Measurements from ENCODE around the gene MYO1A. TPM values are rescaled to one million over a fixed set of nuclear protein-coding genes. Genes with fewer than 3 reads are reported as not detected.

MYO1A gene
- total RNA-seq, 1 donor from 2014 or later = 0.36 TPM

DNA sequence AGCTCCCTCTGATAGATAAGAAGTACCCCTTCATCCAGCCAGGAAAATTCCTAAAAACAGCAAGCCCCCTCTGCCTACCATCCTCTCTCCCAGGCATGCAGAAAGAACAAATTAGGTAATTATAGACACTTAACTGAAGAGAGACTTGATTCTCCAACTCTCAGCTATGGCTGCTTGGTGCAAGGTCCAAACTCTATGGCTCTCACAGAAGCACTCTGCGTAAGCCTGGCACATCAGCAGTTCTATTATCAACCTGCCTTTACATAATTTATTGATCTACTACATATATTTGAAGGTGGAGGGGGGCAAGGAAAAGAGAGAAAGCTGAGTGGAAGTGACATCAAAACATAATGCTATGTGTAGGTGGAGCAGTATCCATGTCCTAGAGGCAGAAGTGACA is 1.1 kb upstream of the MYO1A start:
- peaks cover 9% of the 10 kb centered on the region for H3K4me1 Mint-ChIP-seq (ENCODE audit: unreplicated experiment)
- H3K27ac Mint-ChIP-seq (ENCODE audit: unreplicated experiment) = no peak overlapping the region
- no peak for DNase-seq (ENCODE audit: low spot score)
- peaks cover 3% of the 10 kb centered on the region for H3K36me3 Mint-ChIP-seq (ENCODE audit: low read depth, unreplicated experiment)
- H3K27me3 Mint-ChIP-seq (ENCODE audit: unreplicated experiment) = peaks cover 4% of the 10 kb centered on the region
- H3K4me3 Mint-ChIP-seq (ENCODE audit: unreplicated experiment) = no peak overlapping the region
- no peaks in the 10 kb centered on the region for H3K9me3 Mint-ChIP-seq (ENCODE audit: unreplicated experiment)
- TF ChIP-seq, protein P1, sequence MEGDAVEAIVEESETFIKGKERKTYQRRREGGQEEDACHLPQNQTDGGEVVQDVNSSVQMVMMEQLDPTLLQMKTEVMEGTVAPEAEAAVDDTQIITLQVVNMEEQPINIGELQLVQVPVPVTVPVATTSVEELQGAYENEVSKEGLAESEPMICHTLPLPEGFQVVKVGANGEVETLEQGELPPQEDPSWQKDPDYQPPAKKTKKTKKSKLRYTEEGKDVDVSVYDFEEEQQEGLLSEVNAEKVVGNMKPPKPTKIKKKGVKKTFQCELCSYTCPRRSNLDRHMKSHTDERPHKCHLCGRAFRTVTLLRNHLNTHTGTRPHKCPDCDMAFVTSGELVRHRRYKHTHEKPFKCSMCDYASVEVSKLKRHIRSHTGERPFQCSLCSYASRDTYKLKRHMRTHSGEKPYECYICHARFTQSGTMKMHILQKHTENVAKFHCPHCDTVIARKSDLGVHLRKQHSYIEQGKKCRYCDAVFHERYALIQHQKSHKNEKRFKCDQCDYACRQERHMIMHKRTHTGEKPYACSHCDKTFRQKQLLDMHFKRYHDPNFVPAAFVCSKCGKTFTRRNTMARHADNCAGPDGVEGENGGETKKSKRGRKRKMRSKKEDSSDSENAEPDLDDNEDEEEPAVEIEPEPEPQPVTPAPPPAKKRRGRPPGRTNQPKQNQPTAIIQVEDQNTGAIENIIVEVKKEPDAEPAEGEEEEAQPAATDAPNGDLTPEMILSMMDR (IDR thresholded peaks at IDR 0.05; ENCODE audit: unreplicated experiment) = no peak

DNA sequence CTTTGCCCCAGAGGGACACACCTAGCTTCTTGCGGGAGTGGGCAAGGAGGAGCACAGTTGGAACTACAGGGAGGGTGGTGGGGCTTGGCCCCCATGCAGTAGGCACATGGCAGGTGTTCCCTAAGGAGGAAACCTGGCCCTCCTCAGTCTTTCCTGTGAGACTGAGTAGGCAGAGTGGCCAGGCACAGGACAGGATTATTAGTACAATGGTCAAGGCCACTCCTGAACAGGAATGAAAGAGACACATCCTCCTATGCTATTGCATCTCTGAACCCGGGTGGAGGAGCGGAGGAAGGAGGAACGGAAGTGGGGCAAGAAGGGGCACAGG is 846 bp downstream of the MYO1A start:
- Mint-ChIP-seq H3K27me3 (ENCODE audit: unreplicated experiment) (peaks cover 5% of the 10 kb centered on the region), H3K4me1 (ENCODE audit: unreplicated experiment) (peaks cover 15% of the 10 kb centered on the region), H3K27ac (ENCODE audit: unreplicated experiment) (no peak overlapping the region)

DNA sequence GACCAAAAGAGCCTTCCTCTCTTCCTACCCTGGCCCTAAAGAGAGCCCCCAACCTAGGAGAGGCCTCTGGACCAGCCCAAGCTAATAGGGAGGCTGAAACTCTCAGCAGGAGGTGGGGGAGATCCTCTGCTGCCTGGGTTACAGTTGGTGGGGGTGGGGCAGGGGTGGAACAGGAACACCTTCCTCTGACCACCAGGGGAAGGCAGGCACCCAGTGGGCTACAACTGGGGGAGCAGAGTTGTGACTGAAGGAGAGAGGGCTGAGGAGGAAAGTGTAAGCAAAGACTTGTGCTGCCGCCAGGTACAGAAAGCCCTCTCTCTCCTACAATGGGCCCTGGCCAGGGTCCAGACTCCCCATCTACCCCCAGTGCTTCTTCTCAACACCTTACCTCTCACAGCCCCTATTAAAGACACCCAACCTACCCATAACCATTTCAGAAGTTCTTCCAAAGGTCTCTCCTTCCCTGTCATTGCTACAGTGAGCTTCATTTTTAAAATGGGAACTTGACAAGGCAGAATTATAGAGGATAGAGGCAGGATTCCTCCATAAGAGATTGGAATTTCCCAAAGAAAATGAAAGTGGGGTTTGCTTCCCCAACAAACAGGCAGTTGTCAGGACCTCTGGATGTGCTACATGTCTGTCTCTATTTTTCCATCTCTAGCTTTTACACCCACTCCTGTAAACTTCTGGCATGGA is 1.4 kb downstream of the MYO1A start:
- Mint-ChIP-seq H3K4me1 (ENCODE audit: unreplicated experiment) (peaks cover 15% of the 10 kb centered on the region), H3K36me3 (ENCODE audit: low read depth, unreplicated experiment) (peaks cover 3% of the 10 kb centered on the region), H3K27me3 (ENCODE audit: unreplicated experiment) (peaks cover 5% of the 10 kb centered on the region), H3K27ac (ENCODE audit: unreplicated experiment) (no peak overlapping the region), H3K9me3 (ENCODE audit: unreplicated experiment) (no peaks in the 10 kb centered on the region), H3K4me3 (ENCODE audit: unreplicated experiment) (no peak overlapping the region)
- TF ChIP-seq, protein P1 (IDR thresholded peaks at IDR 0.05; ENCODE audit: unreplicated experiment) = no peak
- no peak for DNase-seq (ENCODE audit: low spot score)

More for the DNA sequence above, 846 bp downstream of the MYO1A start:
- Mint-ChIP-seq H3K36me3 (ENCODE audit: low read depth, unreplicated experiment) (peaks cover 3% of the 10 kb centered on the region), H3K9me3 (ENCODE audit: unreplicated experiment) (no peaks in the 10 kb centered on the region), H3K4me3 (ENCODE audit: unreplicated experiment) (no peak overlapping the region)
- TF ChIP-seq, protein P1 (IDR thresholded peaks at IDR 0.05; ENCODE audit: unreplicated experiment) = no peak
- DNase-seq (ENCODE audit: low spot score) = no peak

DNA sequence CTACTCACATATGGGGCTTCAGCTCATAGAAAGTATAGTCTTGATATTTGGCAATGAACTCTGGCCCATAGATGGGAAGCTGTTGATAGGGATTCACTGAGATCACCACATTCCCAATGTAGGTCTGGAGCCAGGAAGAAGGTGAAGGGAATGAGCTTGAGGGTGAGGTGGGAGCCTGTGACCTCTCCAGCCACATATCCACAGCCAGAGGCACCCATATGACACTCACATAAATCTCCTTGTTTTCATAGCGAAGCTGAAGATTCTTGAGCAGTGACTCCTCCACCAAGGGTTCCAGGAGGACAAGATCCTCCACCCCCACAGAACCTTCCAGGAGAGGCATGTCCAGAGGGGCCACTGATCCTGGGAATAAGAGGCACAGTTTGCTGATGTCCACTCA is 1.9 kb downstream of the MYO1A start:
- Mint-ChIP-seq H3K27me3 (ENCODE audit: unreplicated experiment) (peaks cover 5% of the 10 kb centered on the region), H3K36me3 (ENCODE audit: low read depth, unreplicated experiment) (peaks cover 3% of the 10 kb centered on the region), H3K4me3 (ENCODE audit: unreplicated experiment) (no peak overlapping the region), H3K9me3 (ENCODE audit: unreplicated experiment) (no peaks in the 10 kb centered on the region), H3K27ac (ENCODE audit: unreplicated experiment) (no peak overlapping the region), H3K4me1 (ENCODE audit: unreplicated experiment) (peaks cover 15% of the 10 kb centered on the region)
- TF ChIP-seq, protein P1 (IDR thresholded peaks at IDR 0.05; ENCODE audit: unreplicated experiment) = no peak
- DNase-seq (ENCODE audit: low spot score) = no peak

DNA sequence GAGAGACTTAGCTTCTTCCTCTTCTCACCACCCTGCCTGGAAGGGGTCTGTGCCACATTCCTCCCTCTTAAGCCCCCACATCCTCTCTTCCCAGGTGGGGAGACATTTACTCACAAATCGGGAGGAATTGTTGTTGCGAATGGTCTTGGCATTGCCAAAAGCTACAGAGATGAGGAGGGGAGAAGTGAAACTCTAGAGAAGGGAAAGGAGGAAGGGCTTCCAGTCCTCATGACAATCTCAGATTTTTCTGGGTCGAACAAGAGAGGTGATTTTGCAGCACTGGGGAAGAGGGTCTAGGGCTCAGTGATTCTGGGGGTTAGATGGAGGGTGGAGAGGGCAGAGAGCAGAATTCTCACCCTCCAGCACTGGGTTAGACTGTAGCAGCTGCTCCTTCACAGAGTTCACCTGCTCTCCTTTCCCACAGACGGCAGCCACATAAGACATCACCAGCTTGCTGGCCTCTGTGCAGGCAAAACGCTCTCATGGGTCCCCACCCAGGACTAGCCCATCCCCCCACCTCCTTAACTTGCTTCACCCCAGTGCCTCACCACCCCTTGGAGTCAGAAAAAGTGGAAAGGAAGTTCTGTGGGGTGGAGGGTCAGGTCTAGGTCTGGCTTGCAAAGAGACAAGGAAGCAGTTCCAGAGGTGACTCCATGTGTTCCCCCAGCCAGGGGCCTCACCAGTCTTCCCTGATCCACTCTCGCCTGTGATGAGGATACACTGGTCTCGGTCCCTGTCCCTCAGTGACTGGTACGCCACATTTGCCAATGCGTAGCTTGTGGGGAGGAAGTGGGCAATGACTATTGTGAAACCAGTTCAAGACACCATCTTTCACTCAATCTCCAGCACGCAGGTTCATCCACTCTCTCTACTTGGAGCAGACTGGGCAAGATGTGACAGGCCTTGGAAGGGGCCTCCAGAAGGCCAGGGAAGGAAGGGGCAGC is 2.7 kb downstream of the MYO1A start:
- Mint-ChIP-seq H3K36me3 (ENCODE audit: low read depth, unreplicated experiment) (peaks cover 3% of the 10 kb centered on the region), H3K27ac (ENCODE audit: unreplicated experiment) (no peak overlapping the region), H3K27me3 (ENCODE audit: unreplicated experiment) (peaks cover 5% of the 10 kb centered on the region), H3K9me3 (ENCODE audit: unreplicated experiment) (no peaks in the 10 kb centered on the region), H3K4me3 (ENCODE audit: unreplicated experiment) (no peak overlapping the region), H3K4me1 (ENCODE audit: unreplicated experiment) (peaks cover 15% of the 10 kb centered on the region)
- no peak for DNase-seq (ENCODE audit: low spot score)
- TF ChIP-seq, protein P1 (IDR thresholded peaks at IDR 0.05; ENCODE audit: unreplicated experiment) = no peak
